Panc1 (cell line): ENCODE measurements around the gene SH3RF2. TPM values are rescaled to one million over a fixed set of nuclear protein-coding genes. Genes with fewer than 3 reads are reported as not detected.
A peak's percentile ranks its signal among the peaks of the same experiment; 100 is the strongest.

Experiments used
- ATAC-seq: fragments of 200-7000 bp; cut with Tn5 transposase; 2 replicates; pipeline ENCODE4 v1.9.1; 2020; ENCODE audit warnings: mild to moderate bottlenecking, moderate library complexity
- BruUV-seq: library from RNA; stranded (reverse); fragments of 400-500 nt; replicated peaks from 2 replicates; lab custom pipeline; 2021; lab: Mats Ljungman, UMichigan
- CTCF ChIA-PET: fragments of 300-600 bp; sonication (Branson Sonifier 250); formaldehyde crosslinking; loops from one replicate; lab custom pipeline; 2022; ENCODE audit warnings: antibody characterized with exemption; lab: Charles Lee
- POLR2A ChIA-PET: fragments of 300-600 bp; sonication (Branson Sonifier 250); formaldehyde crosslinking; loops from one replicate; lab custom pipeline; 2022; ENCODE audit warnings: antibody characterized with exemption; lab: Charles Lee
- DNase-seq: peaks from one replicate; pipeline ENCODE4 v3.0.0-alpha.2; 2010; ENCODE audit warnings: low read depth, low spot score
- H3K27ac ChIP-seq: 2 replicates; pipeline ENCODE4 v1.5.1; 2011; ENCODE audit warnings: mild to moderate bottlenecking, low read length, inconsistent platforms
- H3K27me3 ChIP-seq: fragments of 200-500 bp; sonication (Bioruptor generic); 2 replicates; pipeline ENCODE4 v1.6.0; 2014; ENCODE audit warnings: low read length, inconsistent platforms; ENCODE audit not compliant: control insufficient read depth, insufficient read depth
- H3K36me3 ChIP-seq: fragments of 200-500 bp; sonication (Bioruptor generic); 2 replicates; pipeline ENCODE4 v1.5.1; 2014; ENCODE audit warnings: inconsistent platforms, mild to moderate bottlenecking, low read length, moderate library complexity; ENCODE audit not compliant: control insufficient read depth, insufficient read depth
- H3K4me1 ChIP-seq: 2 replicates; pipeline ENCODE4 v1.5.1; 2011; ENCODE audit warnings: inconsistent platforms, mild to moderate bottlenecking, low read length, moderate library complexity; ENCODE audit not compliant: control insufficient read depth, insufficient read depth
- H3K4me3 ChIP-seq, 2 experiments: 2 replicates each; pipeline ENCODE4 v1.5.1; 2011 to 2012; ENCODE audit warnings: low read depth in 2 of 2, low read length in 2 of 2, mild to moderate bottlenecking in 2 of 2, inconsistent platforms in 1 of 2, moderate library complexity in 1 of 2
- H3K9me3 ChIP-seq: fragments of 200-500 bp; sonication (Bioruptor generic); 2 replicates; pipeline ENCODE4 v1.5.1; 2014; ENCODE audit warnings: low read depth, mild to moderate bottlenecking, inconsistent platforms, low read length, moderate library complexity; ENCODE audit not compliant: control insufficient read depth, insufficient read depth
- POLR2AphosphoS5 ChIP-seq: IDR thresholded peaks from 2 replicates; pipeline ENCODE4 v1.6.1; 2012; ENCODE audit warnings: mild to moderate bottlenecking, low read depth, low read length, moderate library complexity
- TCF7L2 ChIP-seq: IDR thresholded peaks from 2 replicates; pipeline ENCODE4 v1.6.1; 2011; ENCODE audit warnings: mild to moderate bottlenecking, low read depth, low read length, inconsistent platforms
- in situ Hi-C: cut with HindIII; loops from 2 replicates; pipeline ENCODE4 v1.10.0; 2016; ENCODE audit warnings: low sequenced_read_pairs, low pct_unique_long_range_greater_than_20kb
- intact Hi-C: fragments of 100-400 bp; cut with micrococcal nuclease; formaldehyde crosslinking; loops from one replicate; pipeline ENCODE4 v1.10.0; 2022; ENCODE audit not compliant: unreplicated experiment
- total RNA-seq: library from RNA; stranded (reverse); gene quantifications from one replicate; pipeline ENCODE4 v1.2.1, GENCODE V29; 2021; ENCODE audit not compliant: unreplicated experiment
- TF ChIP-seq, protein P1 (sequence below), 2 experiments: IDR thresholded peaks; 2 replicates each; pipeline ENCODE4 v1.6.1; 2011 to 2012; ENCODE audit warnings: low read depth in 2 of 2, control low read depth in 1 of 2, low read length in 1 of 2, mild to moderate bottlenecking in 1 of 2, moderate library complexity in 1 of 2; ENCODE audit not compliant: insufficient read depth in 1 of 2
- TF ChIP-seq, protein P2 (sequence below): fragments of 450-650 bp; IDR thresholded peaks from 2 replicates; pipeline ENCODE4 v1.5.1; 2017; ENCODE audit warnings: mild to moderate bottlenecking

Gene SH3RF2
- total RNA-seq, 1 experiment from 2014 or later = 23.1 TPM

DNA sequence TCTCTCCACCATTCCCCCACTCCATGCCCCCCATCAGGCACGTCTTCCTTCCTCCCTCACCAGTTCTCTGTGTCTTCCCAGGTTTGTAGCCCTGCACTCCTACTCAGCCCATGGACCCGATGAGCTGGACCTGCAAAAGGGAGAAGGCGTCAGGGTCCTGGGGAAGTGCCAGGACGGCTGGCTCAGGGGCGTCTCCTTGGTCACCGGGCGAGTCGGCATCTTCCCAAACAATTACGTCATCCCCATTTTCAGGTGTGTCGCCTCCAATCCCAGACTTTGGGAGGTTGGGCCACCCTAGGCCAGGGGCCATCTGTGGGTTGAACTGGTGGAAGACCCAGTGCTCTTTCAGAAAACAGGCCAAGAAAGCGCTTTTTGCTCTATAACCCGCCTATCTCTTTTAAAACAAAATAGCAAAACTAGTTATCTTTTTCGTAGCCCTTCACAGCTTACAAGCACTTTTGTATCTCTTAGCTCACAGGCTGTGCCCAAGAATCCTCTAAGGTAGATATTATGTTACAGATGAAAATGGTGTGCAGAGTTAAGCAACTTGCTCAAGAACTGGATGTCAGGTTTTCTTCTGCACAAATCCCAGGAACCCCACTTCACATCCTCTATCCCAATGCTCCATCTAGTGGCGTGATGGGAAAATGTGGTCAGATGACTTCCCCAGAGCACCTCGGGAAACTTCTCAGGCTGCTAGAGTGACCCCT lies 112.8 kb downstream of the SH3RF2 start:
- no peak overlapping the region for H3K27ac ChIP-seq
- H3K9me3 ChIP-seq = no peaks in the 10 kb centered on the region
- TF ChIP-seq, protein P1, sequence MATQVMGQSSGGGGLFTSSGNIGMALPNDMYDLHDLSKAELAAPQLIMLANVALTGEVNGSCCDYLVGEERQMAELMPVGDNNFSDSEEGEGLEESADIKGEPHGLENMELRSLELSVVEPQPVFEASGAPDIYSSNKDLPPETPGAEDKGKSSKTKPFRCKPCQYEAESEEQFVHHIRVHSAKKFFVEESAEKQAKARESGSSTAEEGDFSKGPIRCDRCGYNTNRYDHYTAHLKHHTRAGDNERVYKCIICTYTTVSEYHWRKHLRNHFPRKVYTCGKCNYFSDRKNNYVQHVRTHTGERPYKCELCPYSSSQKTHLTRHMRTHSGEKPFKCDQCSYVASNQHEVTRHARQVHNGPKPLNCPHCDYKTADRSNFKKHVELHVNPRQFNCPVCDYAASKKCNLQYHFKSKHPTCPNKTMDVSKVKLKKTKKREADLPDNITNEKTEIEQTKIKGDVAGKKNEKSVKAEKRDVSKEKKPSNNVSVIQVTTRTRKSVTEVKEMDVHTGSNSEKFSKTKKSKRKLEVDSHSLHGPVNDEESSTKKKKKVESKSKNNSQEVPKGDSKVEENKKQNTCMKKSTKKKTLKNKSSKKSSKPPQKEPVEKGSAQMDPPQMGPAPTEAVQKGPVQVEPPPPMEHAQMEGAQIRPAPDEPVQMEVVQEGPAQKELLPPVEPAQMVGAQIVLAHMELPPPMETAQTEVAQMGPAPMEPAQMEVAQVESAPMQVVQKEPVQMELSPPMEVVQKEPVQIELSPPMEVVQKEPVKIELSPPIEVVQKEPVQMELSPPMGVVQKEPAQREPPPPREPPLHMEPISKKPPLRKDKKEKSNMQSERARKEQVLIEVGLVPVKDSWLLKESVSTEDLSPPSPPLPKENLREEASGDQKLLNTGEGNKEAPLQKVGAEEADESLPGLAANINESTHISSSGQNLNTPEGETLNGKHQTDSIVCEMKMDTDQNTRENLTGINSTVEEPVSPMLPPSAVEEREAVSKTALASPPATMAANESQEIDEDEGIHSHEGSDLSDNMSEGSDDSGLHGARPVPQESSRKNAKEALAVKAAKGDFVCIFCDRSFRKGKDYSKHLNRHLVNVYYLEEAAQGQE (IDR thresholded peaks at IDR 0.05; ENCODE audit: insufficient read depth in 1 of 2, low read depth in 2 of 2, low read length in 1 of 2) = no peak
- TF ChIP-seq, protein P2, sequence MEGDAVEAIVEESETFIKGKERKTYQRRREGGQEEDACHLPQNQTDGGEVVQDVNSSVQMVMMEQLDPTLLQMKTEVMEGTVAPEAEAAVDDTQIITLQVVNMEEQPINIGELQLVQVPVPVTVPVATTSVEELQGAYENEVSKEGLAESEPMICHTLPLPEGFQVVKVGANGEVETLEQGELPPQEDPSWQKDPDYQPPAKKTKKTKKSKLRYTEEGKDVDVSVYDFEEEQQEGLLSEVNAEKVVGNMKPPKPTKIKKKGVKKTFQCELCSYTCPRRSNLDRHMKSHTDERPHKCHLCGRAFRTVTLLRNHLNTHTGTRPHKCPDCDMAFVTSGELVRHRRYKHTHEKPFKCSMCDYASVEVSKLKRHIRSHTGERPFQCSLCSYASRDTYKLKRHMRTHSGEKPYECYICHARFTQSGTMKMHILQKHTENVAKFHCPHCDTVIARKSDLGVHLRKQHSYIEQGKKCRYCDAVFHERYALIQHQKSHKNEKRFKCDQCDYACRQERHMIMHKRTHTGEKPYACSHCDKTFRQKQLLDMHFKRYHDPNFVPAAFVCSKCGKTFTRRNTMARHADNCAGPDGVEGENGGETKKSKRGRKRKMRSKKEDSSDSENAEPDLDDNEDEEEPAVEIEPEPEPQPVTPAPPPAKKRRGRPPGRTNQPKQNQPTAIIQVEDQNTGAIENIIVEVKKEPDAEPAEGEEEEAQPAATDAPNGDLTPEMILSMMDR = peak; percentile 81
- ATAC-seq (peak; percentile 82), DNase-seq (peak; percentile 22)
- in situ Hi-C loops = no loop called here
- ChIA-PET POLR2A (no interaction called here), CTCF (no interaction called here)
- no peak overlapping the region for H3K4me3 ChIP-seq
- H3K27me3 ChIP-seq = no peaks in the 10 kb centered on the region
- H3K4me1 ChIP-seq = no peaks in the 10 kb centered on the region
- H3K36me3 ChIP-seq = no peaks in the 10 kb centered on the region
- no TSS peak for BruUV-seq
- intact Hi-C loops = loop anchor here (5.0 to 10.0 kb wide), 3 partner anchors 104 to 352 kb away; no protein-coding TSS in a partner anchor

DNA sequence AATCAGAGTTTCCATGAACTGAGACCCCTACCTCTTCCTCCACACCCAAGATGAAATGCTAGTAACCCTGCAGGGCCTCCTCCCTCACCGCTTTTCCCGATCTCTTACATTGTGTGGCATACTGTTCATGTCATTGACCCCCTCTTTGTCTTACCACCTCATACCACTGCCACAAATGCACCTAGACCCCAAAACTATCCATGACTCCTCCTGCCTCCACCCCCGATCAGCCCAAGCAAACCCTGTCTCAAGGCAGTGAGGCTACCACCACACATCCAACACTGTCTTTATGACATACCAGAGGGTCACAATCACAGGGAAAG lies 113.3 kb downstream of the SH3RF2 start:
- H3K9me3 ChIP-seq = no peaks in the 10 kb centered on the region
- in situ Hi-C loops (no loop called here), intact Hi-C loops (loop anchor here (5.0 to 10.0 kb wide), 3 partner anchors 105 to 352 kb away; no protein-coding TSS in a partner anchor)
- no peak for TF ChIP-seq TCF7L2
- TF ChIP-seq, protein P2 = peak; percentile 27
- TF ChIP-seq, protein P1 (IDR thresholded peaks at IDR 0.05; ENCODE audit: insufficient read depth in 1 of 2, low read depth in 2 of 2, low read length in 1 of 2) = no peak
- TF ChIP-seq POLR2AphosphoS5 = no peak
- no peaks in the 10 kb centered on the region for H3K4me1 ChIP-seq
- DNase-seq (no peak), ATAC-seq (no peak)
- no TSS peak for BruUV-seq
- H3K27ac ChIP-seq = no peak overlapping the region
- POLR2A ChIA-PET = no interaction called here
- H3K36me3 ChIP-seq = no peaks in the 10 kb centered on the region
- H3K4me3 ChIP-seq = no peak overlapping the region
- CTCF ChIA-PET = no interaction called here
- no peaks in the 10 kb centered on the region for H3K27me3 ChIP-seq
